ENCODE measurements around the gene PLEKHG1. TPM values are rescaled to one million over a fixed set of nuclear protein-coding genes. Genes with fewer than 3 reads are reported as not detected.

The PLEKHG1 gene
- total RNA-seq, 1 experiment from 2014 or later: 1.7 TPM

DNA sequence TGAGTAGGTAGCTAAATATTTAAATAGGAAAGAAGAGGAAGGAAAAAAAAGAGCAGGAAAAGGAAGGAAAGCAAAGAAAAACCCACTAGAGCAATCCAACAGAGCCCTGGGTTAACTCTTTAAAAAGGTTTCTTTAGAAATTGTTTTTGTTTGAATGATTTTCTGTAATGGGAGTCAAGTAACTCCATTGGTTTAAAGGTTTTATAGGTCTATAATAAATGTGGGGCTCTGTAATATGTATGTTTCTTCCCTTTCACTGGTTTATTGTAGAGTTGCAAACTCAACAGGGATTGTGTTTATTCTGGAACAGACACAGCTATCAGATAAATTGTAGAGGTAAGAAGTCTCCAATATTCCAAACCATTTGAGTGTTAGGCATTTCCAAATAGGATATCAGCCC, 10.9 kb downstream of the PLEKHG1 start:
- DNase-seq (ENCODE audit: low read depth): no peak
- in situ Hi-C loops (cut with HindIII; ENCODE audit: low pct_unique_long_range_greater_than_20kb, low sequenced_read_pairs): no loop called here

DNA sequence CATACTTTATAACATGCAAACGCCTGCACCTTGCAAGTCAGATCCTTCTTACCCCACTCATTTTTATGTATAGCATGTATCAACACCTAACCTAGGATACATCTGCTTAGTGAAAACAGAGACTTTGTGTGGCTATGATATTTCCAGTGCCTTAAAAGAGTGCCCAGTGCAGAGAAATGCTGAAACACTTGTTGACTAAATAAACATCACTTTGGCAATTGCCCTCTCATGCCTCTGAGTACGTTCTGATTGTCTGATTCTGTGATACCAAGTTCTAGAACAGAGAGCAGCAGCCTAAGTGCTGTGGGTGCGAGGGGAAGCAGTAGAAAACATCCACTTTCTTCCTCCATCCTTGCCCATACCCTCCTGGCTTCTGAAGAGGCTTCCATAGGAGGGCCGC, 13.6 kb downstream of the PLEKHG1 start:
- in situ Hi-C loops (cut with HindIII; ENCODE audit: low pct_unique_long_range_greater_than_20kb, low sequenced_read_pairs): no loop called here
- no peak for DNase-seq (ENCODE audit: low read depth)

DNA sequence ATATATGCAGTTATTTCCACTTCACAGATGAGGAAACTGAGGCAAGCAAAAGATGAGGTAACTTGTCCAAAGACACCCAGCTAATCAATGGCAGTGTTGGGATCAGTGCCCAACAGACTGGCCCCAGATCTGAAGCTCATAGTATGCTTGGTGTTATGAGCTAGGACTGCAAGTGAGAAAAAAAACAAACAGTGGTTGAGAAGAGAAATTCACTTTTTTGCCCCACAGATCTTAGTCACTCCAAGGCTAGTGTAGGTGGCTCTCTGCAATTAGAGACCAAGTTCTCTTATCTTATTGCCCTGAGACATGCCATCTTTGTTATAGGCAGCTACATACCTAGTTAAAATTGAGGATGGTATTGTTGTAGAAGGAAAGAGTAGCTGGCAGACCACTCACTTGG, 16.3 kb downstream of the PLEKHG1 start:
- no peak for DNase-seq (ENCODE audit: low read depth)
- in situ Hi-C loops (cut with HindIII; ENCODE audit: low pct_unique_long_range_greater_than_20kb, low sequenced_read_pairs): no loop called here

DNA sequence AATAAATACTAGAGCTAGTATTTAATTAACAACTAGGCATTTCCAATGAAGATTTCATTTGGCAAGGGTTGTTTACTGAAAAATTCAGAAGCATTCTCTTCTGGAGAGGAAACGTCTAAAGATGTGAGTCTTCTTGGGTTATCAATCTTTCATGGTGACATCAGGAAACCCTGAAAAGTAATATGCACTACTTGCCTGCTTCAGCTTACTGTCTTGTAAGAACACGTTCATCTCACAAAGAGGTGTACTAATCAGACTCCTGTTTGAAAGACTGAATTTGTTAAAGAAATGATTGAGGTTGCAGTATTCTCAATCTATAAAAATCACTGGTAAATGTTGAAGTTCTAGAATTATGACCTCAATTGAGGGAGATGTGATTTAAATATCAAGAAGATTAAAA, 16.9 kb downstream of the PLEKHG1 start:
- in situ Hi-C loops (cut with HindIII; ENCODE audit: low pct_unique_long_range_greater_than_20kb, low sequenced_read_pairs): no loop called here

DNA sequence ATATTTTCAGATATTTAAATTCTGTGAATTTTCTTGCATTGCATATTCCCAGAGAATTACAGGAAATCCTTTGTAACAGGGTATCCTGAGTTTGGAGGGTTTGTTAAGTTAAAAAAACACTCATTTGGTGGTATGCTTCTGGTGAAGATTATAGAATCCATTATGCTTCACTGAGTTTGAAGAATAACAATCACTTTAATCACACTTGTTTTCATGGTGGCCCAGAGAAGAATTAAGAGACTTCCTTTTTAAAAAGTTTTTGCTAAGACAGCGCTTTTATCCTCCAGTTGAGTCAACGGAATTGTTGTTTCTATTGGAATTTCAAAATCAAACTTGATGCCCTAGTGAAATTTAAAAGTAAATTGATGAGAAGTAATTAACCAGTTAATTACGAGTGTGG, 17.4 kb downstream of the PLEKHG1 start:
- in situ Hi-C loops (cut with HindIII; ENCODE audit: low pct_unique_long_range_greater_than_20kb, low sequenced_read_pairs): no loop called here
- no peak for DNase-seq (ENCODE audit: low read depth)

More for the DNA sequence above, 16.9 kb downstream of the PLEKHG1 start:
- DNase-seq (ENCODE audit: low read depth): no peak

DNA sequence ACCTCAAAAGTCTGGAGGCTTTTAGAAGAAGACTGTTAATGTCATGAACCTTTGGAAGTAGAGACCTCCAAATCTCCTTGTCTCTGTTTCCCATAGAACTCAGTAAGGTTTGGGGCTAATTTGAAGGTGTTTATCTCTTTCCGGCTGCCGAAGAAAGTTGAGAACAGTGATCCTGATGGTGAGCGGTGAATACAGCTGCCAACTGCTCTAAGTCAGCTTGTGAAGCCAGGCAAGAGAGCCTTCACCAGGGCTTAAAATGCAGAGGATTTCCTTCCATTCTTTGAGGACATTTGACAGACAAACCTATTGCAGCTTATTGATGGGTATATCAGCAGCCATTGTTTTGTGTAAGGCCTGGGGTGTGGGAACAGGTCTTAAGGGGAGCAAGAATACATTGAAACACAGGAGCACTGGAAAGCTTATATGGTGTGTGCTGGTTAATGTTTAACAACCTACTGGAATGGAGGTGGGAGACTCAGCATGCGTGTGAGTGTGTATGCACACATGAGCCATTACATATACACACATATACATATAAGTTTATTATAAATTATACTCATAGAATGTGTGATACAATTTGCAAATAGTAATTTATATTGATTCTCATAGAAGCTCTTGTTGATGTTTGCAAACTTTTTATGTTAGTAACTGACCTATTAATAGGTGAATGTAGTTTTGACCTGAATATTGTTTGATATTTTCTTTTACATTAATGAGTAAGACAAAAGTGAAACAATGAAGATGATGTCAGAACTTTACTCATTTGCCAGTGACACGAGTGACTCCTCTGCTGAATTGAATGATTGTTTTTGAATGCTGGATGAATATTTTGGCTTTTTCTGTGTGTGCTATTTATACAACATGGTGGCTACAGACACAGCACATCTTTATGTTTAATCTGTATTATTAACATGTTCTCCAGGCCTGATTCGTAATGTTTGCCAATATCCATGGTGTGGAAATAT, 18.1 kb downstream of the PLEKHG1 start:
- in situ Hi-C loops (cut with HindIII; ENCODE audit: low pct_unique_long_range_greater_than_20kb, low sequenced_read_pairs): no loop called here

DNA sequence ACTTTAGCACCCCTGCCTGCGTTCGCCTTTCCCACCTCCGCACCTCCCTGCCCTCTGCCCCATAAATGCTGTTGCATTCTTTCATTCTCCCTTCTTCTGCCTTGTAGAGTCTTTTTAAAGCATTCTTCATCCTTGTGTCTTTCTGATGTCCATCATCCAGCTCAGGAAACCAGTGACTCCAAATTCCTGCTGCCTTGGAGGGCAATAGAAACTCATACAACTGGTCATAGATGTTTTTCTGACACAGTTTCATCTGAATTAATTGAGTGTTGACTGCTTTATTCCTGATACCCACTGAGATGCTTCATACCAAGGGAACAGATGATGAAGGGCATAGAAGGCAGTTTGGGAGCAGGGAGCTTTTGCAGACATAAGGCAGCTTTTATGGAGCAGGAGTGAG, 19.6 kb downstream of the PLEKHG1 start:
- DNase-seq (ENCODE audit: low read depth): no peak
- in situ Hi-C loops (cut with HindIII; ENCODE audit: low pct_unique_long_range_greater_than_20kb, low sequenced_read_pairs): no loop called here

More for the DNA sequence above, 18.1 kb downstream of the PLEKHG1 start:
- DNase-seq (ENCODE audit: low read depth): no peak

DNA sequence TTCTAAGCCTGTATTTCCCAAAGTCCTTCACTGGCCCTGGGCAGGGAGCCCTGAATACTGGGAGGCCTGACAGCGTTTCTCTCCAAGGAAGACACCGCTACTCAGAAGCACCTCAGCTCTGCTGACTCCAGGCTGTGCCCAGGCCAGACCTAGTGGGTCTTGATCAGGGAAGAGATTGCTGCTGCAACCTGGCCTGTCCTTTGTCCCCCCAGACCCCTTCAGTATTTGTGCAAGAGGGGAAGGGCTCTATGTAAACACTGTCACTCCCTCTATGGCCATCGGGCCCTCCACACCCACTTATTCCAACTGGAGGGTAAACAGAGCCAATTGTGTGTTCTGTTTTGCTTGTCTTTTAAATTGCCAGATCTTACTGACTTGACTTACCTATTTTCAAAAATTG, 20.6 kb downstream of the PLEKHG1 start:
- in situ Hi-C loops (cut with HindIII; ENCODE audit: low pct_unique_long_range_greater_than_20kb, low sequenced_read_pairs): no loop called here

DNA sequence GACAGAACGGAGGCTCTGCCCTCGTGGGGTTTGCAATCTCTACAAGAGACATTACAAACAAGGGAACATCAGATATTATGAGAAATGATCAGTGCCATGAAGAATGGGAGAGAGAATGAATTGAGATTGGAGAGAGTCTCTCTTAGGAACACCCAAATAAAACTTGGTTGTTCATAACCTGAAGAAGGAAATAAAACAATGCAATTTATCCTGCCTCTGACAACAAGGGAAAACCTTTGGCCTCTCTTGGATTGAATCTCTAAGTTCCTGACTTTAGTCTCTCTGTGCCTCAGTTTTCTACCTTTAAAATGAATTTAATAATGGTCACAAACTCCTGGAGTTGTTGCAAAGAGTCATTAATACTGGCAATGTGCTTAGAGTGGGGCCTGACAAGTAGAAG, 21.1 kb downstream of the PLEKHG1 start:
- DNase-seq (ENCODE audit: low read depth): no peak
- in situ Hi-C loops (cut with HindIII; ENCODE audit: low pct_unique_long_range_greater_than_20kb, low sequenced_read_pairs): no loop called here

More for the DNA sequence above, 20.6 kb downstream of the PLEKHG1 start:
- no peak for DNase-seq (ENCODE audit: low read depth)

DNA sequence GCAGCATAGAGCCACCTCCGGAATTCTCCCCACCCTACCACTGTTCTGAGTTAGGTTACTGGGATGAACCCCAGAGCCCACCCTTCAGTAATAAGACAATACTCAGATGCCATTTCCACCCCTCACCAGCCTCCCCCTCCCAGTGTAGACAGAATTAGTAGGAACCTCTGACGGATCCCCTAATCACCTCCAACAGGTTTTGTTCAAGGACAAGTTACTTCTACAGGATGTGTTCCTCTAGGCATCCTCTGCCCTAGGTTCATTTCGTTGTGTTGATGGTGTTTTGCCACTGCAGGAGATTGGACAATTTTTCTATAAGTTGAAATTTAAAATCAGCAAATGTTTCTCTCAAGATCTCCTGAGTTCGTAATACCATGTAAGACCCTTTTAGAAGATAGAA, 22.8 kb downstream of the PLEKHG1 start:
- in situ Hi-C loops (cut with HindIII; ENCODE audit: low pct_unique_long_range_greater_than_20kb, low sequenced_read_pairs): no loop called here
- no peak for DNase-seq (ENCODE audit: low read depth)

DNA sequence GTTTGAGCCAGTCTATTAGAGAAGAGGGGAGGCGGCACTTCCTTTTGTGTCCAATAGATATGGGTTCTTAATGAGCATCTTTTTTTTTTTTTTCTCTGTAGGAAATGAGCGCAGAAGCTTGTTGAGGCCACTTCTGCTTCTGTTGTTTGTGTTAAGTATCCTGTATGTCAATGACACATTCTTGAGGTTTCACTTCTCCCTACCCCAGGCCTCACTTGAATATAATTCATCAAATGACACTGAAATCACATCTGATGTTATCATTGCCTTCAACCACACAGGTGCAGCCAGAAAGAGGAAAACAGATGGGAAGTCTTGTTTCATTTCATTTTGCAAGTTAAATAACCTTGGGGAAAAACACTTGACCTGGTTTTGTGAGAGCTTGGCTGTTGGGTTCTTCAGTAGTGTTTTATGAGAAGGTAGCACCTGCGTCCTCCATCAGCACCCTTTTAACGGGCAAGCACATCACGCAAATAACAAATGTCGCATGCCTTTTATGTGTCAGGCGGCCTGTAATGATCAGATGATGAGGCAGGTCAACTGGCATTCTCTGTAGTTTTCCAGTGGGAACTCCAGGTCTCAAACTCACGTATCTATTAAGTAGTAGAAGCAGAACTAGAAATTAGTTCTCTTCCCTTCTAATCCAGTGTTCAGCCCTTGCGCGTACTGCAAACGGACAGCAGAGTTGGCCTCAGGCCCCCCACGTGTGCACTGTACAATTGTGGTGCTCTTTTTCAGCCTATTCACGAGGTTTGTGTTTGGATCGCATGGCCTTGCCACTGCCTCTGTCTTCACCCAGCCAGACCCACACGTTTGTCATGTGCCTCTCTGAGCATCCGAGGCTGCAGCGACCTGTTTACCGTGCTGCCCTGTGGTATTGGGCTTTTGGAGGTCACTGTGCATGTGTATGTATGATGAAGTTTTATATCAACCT, 23.5 kb downstream of the PLEKHG1 start:
- in situ Hi-C loops (cut with HindIII; ENCODE audit: low pct_unique_long_range_greater_than_20kb, low sequenced_read_pairs): no loop called here
- no peak for DNase-seq (ENCODE audit: low read depth)

DNA sequence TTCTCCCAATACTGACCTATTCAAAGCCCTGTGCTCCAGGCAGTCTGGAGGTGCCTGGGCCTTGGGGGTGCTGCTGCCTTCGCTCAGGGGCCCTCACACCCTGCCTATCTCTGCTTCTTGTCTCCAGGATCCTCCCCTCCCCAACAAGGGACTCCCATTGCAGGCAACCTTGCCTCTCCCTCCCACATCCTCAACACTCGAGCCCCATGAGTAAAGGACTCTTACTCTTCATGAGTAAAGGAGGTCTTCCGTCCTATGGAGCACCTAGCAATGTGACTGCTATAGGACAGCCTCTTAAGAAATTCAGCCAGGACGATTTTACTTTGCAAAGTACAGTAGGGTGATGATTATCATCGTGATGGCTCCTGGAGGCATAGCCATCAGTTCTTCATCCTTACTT, 24.5 kb downstream of the PLEKHG1 start:
- in situ Hi-C loops (cut with HindIII; ENCODE audit: low pct_unique_long_range_greater_than_20kb, low sequenced_read_pairs): no loop called here
- no peak for DNase-seq (ENCODE audit: low read depth)

DNA sequence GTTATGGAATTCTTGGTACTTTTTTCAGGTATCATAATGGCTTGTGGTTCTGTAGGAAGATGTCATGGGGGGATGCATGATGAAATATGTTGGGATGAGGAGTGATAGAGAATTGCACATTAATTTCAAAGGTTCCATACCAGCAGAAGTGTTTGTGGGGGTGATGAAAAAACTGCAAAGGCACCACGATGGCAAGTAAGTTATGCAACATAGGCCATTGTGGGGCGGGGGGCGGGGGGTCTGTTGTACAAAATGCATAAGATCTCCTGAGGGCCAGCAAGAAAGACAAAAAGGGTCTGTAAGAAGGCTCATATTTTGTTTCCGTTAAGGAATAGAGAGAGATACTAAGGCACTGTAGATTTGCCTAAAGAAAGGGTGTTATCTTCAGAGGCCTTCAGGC, 26.2 kb downstream of the PLEKHG1 start:
- in situ Hi-C loops (cut with HindIII; ENCODE audit: low pct_unique_long_range_greater_than_20kb, low sequenced_read_pairs): no loop called here

DNA sequence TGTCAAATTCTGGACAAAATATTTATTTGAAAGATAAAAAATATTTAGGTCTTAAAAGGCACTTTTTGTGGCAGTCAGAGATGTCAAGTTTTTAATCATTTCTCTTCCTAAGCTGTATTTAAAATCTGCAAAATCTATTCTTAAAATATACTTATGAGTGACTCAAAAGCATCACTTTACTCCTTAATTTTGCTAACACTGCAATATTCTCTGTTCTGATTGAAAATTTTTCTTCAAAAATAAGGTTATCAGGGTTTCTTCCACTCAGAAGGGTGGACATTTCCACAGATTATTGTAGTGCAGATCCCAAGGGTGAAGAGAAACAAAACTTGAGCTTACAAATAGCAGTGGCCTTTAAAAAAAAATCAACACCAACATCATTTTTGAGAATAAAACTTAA, 27.5 kb downstream of the PLEKHG1 start:
- in situ Hi-C loops (cut with HindIII; ENCODE audit: low pct_unique_long_range_greater_than_20kb, low sequenced_read_pairs): no loop called here
- DNase-seq (ENCODE audit: low read depth): no peak

More for the DNA sequence above, 26.2 kb downstream of the PLEKHG1 start:
- no peak for DNase-seq (ENCODE audit: low read depth)

DNA sequence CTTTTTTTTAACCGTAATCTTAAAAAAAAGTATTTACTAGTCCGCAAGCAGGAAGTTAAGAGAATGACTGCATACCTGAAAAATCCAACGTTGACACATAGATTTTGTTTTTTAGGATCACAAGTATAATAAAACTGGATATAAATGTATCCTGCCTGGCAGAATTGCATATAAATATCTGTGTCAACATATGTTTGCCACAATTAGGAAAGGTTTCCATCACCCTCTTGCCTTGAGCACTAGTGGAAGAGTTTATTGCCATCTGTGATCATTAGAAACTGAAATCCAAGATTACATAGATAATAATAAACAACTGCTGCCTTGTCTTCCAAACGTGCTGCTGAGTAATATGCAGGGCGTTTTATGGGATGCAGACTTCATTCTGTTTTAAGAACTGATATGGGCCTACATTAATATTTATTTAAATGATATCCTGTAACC, 27.9 kb downstream of the PLEKHG1 start:
- DNase-seq (ENCODE audit: low read depth): no peak
- in situ Hi-C loops (cut with HindIII; ENCODE audit: low pct_unique_long_range_greater_than_20kb, low sequenced_read_pairs): no loop called here

DNA sequence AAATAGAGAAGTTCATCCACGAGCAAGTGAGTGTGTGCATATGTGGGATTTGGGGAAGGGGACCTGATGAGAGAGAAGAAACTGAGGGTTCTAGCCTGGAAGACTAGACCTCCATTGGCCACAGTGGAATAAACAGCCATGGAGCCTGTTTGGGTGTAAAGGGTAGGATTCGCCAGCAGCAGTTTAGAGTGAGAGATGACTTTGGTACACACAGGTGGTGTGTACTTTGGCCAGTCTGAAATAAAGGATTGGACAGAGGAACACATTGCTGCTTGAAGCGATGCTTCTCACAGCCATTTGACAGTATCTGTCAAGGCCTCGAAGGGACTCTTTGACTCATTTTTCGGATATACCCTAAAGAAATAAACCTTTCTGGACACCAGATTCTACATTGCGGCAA, 29.2 kb downstream of the PLEKHG1 start:
- no peak for DNase-seq (ENCODE audit: low read depth)
- in situ Hi-C loops (cut with HindIII; ENCODE audit: low pct_unique_long_range_greater_than_20kb, low sequenced_read_pairs): no loop called here

DNA sequence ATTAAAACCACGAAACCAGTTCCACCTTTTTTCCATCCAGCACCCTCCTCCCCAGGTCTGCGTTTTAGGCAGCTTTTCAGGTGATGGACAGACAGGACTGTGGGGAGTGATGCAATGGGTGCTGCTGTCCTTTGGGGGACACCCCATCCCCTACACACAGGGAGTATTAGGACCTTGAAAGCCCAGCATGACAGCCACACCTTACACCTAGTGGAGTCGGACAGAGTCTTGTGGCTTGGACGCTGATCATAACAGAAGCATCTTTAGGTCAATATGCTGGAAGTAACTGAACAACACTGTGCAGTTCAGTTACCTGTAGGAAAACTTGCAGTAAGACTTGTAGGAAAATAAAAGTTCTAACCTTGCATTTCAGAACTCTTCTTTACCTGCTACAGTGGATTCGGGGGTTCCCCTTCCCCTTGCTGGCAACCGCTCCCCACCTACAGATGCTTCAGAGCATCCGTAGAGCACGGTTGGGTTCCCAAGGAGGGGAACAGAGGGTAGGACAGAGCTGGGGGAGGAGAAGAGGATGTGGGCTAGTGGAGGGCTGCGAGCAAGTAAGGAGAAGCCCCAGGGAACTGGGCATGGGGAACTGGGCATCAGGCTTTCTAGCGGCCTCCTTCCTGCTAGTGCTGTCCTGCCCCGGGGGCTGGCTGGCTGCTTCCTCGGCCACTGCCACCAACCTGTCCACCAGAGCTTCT, 31.7 kb downstream of the PLEKHG1 start:
- no peak for DNase-seq (ENCODE audit: low read depth)
- in situ Hi-C loops (cut with HindIII; ENCODE audit: low pct_unique_long_range_greater_than_20kb, low sequenced_read_pairs): no loop called here

DNA sequence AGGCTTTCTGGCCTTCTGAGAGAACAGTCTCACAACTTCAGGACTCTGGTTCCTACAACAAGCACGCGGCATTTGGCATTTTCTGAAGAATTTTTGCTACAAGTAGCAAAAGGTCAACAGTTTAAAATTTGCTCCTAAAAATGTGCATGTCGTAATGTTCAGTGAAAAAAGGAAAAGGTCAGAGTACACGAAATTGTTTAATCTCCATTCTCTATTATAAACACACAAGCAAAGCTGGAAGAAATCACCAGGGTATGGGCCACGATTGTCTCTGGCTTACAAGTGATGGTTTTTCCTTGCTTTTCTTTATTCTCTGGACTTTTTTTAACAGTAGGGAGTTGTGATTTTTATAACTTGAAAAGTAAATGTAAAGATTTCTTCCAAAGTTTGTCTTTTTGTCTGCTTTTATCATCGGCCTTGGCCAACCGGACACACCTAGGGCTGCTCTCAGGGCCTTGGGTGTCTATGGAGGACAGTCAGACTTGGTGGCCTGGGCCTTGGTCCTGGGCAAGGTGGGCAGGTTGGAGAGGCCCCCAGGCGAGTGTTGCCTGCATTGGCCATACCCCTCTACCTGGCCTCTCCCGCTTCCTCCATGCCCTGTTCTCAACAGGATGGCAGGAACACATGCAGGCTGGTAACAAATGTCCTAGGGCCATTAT, 32.4 kb downstream of the PLEKHG1 start:
- in situ Hi-C loops (cut with HindIII; ENCODE audit: low pct_unique_long_range_greater_than_20kb, low sequenced_read_pairs): no loop called here
- no peak for DNase-seq (ENCODE audit: low read depth)

All from Caki2 (cell line).